ENCODE data around the gene ECPAS.
"Not testable (repeated sequence)": the region's sequence is repeated elsewhere in the genome, so short reads cannot be mapped to it uniquely, and the experiment has no call there.

The ECPAS gene

DNA sequence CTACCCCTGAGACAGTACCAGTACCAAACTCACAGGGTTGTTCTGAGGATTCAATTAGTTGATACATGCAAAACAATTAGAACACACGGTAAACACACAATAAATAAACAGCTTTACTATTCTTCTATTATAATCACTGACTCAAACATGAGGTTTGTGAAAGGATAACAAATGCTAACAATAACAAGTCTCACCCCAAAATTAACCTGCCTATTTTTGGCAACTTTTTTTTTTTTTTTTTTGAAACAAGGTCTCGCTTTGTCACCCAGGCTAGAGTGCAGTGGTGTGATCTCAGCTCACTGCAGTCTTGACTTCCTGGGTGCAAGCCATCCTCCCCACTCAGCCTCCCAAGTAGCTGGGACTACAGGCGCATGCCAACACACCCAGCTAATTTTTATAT, 6.5 kb downstream of the ECPAS start:
- DNase-seq (ENCODE audit: low read depth): no peak

DNA sequence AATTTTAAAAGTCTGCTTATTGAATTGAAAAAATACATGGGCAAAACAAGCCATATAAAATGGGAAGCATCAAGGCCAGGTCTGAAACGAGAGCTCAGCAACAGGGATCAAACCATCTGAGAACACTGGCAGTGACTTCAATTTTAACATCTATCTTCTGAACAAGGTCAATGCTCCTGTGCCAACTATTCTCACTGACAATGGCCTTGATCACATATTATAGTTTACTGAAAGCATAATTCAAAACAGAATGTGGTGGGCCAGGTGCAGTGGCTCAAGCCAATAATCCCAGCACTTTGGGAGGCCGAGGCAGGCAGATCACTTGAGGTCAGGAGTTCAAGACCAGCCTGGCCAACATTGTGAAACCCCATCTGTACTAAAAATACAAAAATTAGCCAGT, 9.0 kb downstream of the ECPAS start:
- no peak for DNase-seq (ENCODE audit: low read depth)

DNA sequence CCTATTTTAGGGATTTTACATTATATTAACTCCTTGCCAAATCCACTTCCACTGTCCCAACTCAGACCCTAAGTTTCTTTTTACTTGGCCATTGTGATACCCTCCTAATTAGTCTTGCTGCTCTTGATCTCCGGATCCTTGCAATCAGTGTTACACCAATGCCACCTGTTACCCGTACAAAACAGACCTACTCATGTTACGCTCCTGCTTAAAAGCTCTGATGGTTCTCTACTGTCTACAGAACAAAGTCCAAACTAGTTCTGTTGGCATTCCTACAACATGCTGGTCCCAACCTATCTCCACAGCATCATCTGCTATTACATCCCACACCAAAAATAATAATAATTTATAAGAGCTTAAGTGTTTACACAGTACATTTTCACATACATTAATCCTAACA, 9.8 kb downstream of the ECPAS start:
- no peak for DNase-seq (ENCODE audit: low read depth)

DNA sequence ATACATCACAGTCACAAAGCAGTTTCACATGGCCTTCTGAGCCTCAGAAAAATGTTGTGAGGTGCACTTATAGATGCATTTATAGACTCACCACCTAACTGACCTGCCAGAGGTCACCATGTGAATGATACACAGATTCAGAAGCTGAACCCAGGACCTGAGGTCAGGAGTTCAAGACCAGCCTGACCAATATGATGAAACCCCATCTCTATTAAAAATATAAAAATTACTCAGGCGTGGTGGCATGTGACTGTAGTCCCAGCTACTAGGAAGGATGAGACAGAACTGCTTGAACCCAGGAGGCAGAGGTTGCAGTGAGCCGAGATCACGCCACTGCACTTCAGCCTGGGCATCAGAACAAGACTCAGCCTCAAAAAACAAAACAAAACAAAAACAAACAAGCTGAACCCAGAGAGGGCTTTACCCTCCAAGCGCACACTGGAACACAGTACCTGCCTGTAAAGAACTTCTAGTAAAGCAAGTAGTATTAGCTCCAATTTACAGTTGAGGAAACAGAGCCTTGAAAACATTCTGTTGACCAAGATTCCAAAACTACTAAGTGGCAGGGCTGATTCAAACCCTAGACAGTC, 16.3 kb downstream of the ECPAS start:
- DNase-seq (ENCODE audit: low read depth): no peak

DNA sequence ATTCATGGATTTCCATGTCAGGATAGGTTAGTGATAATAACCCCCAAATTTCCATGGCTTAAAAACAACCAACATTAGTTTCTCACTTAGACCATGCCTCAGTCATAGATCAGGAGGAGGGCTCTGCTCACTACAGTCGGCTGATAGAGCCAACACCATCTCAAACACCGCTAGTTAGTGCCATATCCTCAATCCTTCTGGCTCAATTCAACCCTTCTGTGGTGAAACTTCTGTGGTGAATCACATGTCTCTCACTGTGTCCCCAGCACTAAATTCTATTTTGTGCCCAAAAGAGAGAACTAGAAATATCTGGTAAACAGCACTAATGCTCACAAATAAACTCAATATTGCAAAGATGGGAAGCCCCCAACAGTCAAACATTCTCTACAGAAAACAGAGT, 21.1 kb downstream of the ECPAS start:
- DNase-seq (ENCODE audit: low read depth): no peak

DNA sequence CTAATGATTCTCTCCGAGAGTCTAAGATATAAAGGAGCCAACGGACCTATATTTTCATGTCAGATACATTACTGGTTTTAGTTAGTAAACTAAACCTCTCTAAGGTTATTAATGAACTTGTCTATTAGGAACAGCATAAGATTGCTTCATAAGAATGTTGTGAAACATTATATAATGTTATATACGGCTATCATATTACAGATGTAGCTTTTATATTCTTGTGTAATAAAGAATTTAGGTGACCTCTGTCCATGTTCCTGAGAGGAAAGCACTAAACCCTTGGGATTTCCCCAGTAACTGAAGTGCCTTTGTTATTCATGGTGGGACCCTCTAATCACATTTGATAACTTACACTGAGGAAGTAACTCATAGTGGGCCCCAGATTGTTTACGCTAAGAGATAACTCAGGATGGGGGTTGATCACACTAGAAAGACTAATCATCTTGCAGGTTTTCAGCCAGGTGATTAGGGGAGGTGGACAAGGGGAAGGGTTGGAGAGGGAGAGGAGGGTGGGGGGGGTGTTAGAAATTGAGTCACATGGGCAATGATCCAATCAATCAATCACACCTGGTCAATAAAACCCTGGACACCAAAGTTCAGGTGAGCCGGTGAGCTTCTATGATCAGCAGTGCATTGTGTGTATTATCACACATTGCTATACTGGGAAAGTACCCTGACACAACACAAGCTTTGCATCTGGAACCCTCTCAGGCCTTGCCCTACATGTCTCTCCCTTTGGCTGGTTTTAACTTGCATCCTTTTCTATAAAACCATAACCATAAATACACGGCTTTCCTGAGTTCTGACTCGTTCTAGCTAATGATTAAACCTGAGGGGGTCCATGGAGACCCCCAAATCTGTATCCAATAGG, 25.8 kb downstream of the ECPAS start:
- DNase-seq (ENCODE audit: low read depth): no peak

DNA sequence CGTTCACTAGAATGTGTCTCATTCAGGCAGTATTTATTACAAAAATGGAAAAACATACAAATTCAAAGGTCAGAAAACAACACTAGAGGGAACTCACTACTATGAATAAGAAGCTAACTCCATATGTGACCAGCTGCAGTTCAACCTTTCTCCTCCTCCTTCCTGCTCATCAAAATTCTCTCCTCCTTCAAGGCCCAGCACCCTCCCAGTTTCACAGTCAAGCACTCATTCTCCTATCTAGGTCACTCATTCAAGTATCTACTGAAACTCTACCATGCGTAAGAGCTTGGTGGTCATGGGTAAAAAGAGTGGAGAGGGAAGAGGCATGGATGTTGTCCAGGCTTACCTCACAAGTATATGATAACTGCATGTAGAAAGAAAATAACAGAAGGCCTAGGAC, 27.7 kb downstream of the ECPAS start:
- DNase-seq (ENCODE audit: low read depth): no peak

DNA sequence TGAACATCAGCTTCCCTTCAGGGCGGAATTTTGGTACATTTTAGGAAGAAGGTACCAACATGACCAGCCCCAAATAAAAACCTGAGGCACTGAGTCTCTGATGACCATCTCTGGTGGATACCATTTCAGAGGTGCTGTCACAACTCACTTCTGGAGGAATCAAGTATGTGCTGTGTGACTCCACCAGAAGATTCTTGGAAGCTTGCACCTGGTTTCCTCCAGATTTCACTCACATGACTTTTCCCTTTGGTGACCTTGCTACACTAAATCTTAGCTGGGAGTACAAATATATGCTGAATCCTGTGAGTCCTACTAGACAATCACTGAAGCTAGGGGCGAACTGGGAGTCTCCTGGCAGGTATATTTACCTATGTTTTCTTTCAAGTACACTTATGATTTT, 28.5 kb downstream of the ECPAS start:
- no peak for DNase-seq (ENCODE audit: low read depth)

DNA sequence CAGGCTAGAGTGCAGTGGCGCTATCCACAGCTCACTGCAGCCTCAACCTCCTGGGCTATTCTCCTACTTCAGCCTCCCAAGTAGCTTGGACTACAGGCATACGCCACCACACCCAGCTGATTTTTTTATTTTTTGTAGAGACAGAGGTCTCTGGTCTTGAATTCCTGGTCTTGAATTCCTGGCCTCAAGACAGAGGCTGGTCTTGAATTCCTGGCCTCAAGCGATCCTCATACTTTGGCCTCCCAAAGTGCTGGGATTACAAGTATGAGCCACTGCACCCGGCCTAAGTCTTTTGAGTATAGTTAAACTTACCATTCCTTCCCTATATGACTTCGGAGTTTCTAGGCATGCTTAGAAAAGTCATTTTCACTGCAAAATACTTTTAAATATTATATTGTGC, 29.4 kb downstream of the ECPAS start:
- DNase-seq (ENCODE audit: low read depth): no peak

DNA sequence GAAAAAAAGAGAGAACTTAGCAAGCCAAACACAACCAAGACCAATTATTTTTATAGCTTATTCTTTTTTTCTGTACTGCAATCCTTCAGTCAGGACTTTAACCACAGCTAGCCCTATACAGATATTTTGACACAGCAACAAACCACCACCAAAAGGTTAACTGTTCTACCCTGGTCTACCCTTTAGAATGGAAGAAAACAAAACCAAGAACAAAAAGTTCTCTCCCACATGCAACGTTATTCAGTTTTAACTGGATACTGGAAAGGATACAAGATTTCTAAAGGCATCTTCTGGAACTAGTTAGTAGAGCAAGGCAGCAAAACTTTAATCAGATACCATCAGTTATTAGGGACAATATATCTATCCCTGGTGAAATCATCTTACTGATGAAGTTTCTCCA, 32.6 kb downstream of the ECPAS start:
- no peak for DNase-seq (ENCODE audit: low read depth)

DNA sequence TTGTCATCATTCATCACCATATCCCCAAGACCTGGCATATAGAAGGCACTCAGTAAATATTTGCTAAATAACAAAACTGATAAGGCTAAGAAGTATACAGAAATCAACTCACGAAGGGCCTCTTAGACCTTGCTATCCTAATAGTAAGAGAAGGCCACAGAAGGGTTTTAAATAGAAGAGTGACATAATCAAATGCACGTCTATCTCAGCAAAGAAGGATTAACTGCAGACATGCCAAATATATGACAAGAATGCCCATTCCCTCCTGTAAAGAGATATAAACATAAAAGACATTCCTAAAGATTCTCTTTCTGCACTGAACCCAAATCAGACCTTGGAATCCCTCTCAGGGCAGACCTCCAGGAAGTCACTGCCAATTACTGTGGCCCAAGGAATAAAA, 34.1 kb downstream of the ECPAS start:
- no peak for DNase-seq (ENCODE audit: low read depth)

DNA sequence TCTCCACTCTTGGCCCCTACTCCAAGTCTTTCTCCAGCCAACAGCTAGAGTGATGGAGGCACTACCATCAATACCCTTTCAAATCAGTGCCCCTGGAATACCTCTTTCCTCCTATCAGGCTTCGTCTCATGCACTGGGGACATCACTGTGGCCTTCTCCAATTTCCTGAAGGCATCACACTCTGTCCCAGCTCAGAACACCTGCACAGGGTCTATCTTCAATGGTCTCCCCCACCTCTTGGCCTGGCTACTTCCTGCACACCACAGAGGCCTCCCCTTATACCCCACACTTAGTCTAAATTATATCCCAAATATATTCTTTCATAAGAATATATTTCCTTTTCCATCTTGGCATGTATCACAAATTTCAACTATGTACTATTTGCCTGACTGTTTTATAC, 34.5 kb downstream of the ECPAS start:
- DNase-seq (ENCODE audit: low read depth): no peak

DNA sequence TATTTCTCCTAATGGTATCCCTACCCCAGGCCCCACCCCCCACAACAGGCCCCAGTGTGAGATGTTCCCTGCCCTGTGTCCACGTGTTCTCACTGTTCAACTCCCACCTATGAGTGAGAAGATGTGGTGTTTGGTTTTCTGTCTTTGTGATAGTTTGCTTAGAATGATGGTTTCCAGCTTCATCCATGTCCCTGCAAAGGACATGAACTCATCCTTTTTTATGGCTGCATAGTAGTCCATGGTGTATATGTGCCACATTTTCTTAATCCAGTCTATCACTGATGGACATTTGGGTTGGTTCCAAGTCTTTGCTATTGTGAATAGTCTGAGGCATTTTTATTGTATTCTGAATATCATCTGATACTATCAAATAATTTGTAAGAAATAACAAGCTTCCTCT, 38.4 kb downstream of the ECPAS start:
- DNase-seq (ENCODE audit: low read depth): not testable (repeated sequence)

DNA sequence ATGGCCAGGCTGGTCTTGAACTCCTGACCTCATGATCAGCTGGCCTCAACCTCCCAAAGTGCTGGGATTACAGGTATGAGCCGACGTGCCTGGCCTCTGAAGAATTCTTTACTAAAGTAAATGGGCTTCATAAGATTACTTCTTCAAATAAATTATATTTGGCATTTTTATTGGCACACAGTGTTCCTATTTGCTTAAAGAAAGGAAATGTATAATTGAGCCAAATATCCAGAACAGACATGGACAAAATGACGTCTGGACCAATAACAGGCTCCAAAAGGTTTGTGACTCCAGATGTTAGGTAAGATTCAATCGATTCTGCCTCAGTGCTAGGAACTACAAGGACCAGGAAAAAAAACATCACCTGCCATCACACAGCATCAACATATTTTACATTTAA, 40.7 kb downstream of the ECPAS start:
- no peak for DNase-seq (ENCODE audit: low read depth)

DNA sequence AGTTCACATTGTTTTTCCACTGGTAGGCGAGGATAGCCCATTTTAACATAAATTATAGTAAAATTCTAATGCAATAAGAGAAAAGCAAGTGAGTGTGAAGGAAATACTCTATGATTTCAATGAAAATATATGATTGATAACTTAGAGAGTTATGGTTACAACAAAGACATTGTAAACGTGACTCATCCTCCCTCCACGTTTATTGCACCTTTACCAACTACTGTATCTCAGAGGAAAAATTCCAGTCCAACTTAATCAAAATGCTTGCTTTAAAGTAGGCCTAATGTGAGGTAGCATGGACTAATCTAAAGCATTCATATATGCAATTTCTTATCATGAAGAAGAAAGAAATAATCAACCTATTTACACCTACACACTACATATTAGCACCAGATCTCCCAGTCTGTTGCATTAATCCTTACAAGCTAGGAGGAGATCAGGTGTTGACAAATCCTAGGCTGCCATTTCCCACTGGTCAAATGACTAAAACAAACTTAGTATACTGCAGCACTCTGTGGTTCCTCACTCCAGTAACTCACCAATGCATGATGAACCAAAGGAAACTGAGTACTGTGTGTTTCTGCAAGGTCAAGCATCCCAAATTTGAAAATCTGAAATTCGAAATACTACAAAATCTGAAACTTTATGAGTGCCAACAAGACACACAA, 41.7 kb downstream of the ECPAS start:
- DNase-seq (ENCODE audit: low read depth): no peak

DNA sequence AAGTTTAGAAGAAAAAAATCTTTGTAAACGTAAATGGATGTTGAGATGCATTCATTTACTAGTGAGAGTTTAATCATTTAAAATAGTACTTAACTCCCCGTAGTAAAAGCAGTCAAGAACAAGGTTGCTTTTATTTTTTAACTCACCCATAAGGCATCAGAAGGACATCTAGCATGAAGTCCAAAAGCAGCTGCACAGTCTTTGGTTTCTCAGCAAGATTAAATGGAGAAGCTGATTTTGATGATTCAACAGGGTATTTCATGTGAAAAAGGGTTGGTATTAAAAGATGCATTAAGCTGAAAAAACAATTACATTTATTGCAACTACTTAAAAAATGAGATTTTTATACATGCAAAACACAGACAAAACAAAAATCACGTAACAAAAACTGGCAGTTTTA, 44.0 kb downstream of the ECPAS start:
- DNase-seq (ENCODE audit: low read depth): no peak

DNA sequence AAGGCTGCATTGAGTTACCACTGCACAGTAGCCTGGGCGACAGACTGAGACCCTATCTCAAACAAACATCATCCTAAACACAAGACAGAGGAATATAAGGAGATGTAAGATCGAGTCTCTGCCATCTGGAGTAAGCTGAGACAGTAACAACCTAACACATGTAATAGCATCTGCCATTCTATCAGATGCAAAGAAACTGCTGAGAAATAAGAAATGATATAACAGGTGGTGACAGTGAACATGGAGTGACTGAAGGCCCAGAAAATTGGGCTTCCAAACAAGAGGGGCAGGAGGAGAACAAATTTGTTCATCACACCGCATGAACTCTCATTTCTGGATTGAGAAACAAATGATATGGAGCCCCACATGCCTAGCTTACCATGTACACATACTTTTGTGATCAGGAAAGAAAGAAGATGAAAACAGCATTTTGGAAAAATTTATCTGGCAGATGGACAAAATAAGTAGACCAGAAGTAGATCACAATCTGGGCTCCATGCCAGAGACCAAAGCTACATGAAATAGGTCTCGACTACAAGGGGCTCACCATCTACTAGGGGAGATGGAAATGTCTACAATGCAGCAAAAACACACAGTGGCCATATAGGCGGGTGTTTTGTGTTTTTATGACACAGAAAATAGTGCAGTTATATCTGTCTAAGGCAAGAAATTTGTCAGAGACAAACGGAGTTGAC, 45.5 kb downstream of the ECPAS start:
- no peak for DNase-seq (ENCODE audit: low read depth)

DNA sequence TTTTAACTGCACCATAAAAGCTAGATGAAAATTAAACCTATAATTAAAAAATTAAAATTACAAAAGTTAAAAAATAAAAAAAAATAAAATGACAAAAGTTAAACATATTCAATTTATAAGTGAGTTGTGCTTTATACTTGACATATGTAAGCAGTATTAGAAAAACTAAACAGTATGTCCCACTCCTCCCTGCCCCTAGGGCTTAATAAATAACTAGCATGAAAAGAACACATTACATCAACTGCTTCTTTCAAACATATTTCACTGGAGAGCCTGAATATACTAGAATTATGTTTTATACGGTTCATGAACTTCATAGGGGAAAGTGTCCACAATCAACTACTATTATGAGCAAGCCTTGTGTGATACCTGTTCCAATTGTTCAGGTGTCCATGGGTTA, 47.6 kb downstream of the ECPAS start:
- no peak for DNase-seq (ENCODE audit: low read depth)

DNA sequence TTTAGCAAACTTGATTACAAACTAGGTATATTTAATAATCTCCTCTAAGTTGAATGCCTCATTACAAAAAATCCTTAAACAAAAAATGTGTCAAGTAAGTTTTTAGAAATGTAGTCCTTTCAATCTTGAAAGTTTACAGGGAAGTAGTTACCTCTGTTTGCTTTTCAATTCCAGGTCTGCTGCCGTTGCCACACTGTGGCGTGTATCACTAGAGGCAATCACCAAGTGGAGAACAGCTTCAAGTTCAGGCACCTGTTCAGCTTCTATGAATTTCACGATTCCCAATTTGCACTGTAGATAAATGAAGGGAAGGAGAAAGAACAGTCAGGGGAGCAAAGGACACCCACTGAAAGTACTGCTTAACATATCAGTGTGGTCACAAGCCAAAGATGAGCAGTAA, 51.1 kb downstream of the ECPAS start:
- no peak for DNase-seq (ENCODE audit: low read depth)

DNA sequence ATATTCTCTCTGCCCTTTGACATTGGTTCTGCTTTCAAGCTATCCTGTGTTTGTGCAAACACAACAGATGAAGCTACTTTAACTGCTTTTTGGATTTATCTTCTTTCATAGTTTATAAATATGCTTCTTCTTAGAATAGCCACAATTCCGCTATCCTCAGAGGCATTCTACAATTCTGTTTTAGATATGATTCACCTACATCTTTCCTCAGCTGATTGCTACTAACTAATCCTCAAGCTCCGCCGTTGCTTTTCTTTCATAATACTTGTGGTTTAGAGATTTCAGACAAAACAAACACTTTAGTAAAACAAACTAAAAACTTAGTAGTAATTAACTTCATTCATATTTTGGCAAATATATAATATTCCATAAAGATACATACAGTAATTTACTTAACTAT, 52.5 kb downstream of the ECPAS start:
- no peak for DNase-seq (ENCODE audit: low read depth)

DNA sequence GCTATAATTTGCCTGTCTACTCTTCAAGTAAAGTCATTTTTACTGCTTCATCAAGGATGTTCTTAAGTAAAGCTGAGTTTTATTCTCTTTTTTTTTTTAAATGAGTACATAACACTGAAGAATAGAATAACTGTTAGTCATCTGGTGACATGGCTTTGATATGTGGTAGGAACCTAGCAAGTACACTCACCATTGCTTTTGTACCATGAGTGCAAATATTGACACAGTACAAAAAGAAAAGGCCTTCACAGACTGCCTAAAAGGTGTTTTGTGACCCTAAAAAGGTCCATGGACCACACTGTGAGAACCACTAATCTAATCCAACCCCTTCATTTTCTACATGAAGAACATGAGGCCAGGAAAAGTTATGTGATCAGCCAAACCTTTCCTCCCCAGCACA, 55.0 kb downstream of the ECPAS start:
- no peak for DNase-seq (ENCODE audit: low read depth)

DNA sequence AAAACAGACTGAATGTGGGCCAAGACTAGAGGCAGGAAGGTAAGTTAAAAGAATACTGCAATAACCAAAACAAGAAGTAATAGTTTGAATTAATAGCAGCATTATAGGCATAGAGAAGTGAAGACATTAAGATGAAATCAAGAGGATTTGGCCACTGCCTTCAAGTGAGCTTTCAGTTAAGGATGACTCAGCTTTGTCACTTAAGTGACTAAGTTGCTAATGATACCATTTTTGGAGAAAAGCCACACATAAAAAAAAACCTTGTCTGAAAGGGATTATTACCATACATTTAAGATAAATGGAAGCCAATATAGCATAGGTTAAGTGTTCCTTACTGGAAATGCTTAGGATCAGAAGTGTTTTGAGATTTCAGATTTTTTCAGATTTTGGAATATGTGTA, 57.0 kb downstream of the ECPAS start:
- DNase-seq (ENCODE audit: low read depth): no peak

DNA sequence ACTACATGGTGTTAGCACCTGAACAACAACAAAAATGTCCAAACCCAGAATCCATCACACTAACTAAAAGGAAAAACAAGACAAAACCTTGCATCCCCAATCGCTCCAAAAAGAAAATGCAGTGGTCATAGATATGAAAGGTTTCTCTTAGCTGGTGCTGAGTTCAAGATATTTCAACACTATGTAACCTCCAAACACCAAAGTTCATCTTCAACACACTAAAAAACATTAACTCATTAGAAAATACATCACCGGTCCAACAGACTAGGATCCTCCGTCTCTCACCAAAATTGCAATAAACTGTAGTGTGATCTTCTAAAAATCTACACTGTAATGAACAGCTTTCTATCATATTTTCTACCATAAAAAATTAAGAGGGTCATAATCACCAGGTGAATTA, 60.8 kb downstream of the ECPAS start:
- no peak for DNase-seq (ENCODE audit: low read depth)

Data from activated T-helper 9 cell treated with anti-CD3 and anti-CD28 coated beads, Interleukin-2, amount 50 U/mL, for 16 hours (primary cell).